NCI-H1048 (cell line): Measurements from ENCODE around the gene CCNT1.
A peak's percentile ranks its signal among the peaks of the same experiment; 100 is the strongest.
"Not testable (repeated sequence)": the region's sequence is repeated elsewhere in the genome, so short reads cannot be mapped to it uniquely, and the experiment has no call there.

Experiments
- DNase-seq: peaks from one replicate; lab custom pipeline; 2025; lab: John Stamatoyannopoulos, UW

Gene CCNT1

DNA sequence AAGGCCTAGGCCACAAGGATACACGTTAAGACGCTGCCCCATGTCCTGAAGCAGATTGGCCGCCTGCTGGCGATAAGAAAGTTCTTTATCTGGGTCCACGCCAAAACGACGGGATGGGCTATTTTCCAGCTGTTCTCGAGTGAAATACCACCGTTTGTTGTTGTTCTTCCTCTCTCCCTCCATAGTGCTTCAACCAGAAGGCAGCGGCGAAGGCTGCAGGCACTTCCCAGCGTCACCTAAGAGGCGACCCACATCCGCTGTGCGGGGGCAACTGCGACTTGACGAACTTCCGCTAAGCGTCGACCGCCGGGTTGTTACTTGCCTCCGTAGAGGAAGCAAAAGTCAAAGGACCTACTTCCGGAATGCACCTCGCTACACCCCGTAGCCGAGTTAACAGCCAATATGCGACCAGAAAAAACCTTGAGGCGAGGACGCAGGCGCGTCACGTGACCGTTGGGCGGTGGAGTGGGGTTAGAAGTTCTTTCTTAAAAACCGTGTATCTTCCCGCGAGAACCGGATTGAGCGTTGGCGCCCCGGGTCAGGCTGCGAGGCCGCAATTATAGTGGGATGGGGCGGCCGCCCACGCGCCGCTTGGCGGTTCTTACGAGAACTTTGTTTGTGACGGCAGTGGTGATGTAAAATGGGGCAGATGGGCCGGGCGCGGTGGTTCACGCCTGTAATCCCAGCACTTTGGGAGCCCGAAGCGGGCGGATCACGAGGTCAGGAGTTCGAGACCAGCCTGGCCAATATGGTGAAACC, at the start of gene CCNT1:
Gene CCNT1, minus strand, starts transcription at position 215 of the 759 bp plus-strand sequence. Its CDS starts 32 bp downstream, at position 183.
- DNase-seq: peak; percentile 99

DNA sequence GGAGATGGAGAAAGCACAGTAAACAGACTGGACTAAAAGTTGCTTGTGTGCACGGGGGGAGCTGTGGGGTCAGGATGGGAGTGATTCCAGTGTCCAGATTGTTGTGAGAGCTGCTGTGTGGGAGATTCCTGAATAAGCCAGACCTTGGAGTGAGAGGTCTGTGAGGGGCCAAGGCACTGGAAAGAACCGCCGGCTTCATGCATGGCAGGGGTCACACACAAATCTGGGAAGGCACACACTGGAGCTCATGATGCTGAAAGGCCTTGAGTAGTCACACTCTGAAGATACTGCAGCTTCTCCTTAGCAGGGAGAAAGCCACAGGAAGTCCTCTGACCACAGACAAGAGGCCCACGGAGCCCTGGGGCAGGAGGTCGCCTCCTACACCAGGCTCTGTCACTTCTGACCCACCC, 49.3 kb upstream of the CCNT1 start:
- DNase-seq: no peak

DNA sequence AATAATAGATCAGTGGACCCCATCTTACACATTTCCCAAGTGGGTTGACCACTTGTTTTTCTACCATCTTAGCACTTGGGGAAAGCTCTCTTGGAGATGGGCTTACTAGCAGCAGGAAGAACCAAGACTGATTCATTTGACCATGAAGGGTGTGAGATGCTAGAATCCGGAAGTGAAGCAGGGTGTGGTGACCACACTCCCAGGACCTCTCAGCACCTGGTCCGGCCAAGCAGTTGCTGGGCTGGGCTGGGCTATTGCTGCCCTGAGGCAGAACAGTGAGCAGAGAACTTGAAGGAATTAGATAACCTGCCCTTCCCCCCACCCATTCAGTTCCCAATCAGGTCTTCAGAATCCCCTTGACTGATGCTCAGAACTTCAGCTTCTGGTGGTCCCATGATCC, 48.0 kb upstream of the CCNT1 start:
- DNase-seq: no peak

DNA sequence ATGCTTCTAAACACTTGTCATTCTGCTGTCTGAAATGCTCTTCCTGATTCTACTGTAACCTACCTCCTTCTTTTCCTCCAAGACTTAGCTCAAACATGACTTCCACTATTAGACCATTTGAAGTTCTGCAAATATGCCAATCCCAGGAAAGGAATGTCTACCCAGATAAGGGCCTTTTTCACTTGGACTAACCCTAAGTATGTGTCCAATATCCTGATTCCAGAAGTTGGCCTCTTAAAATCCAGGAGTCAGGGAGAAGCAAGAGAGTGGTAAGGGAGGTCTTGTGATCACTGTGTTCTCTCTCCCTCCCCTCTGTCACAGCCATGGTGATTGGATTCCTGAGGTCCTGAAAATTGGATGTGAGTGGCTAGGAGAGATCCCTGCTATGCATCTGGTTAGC, 42.2 kb upstream of the CCNT1 start:
- no peak for DNase-seq

DNA sequence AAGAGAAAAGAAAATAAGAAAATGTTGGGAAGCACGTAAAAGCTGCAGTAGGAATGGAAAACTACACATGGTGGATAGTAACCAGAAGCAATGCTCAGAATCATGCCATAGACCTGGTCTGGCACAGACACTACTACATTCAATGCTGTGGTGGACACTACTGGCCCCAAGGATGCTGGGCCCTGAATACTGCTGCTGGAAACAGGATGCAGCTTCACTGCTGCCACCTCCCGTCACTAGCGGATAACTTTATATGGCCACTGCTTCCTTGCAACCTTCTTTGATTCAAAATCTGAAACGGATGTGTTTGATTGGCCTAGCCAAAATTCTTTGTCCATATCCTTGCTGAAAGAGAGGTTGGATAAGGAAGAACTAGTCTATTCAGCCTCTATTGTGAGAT, 41.7 kb upstream of the CCNT1 start:
- no peak for DNase-seq

DNA sequence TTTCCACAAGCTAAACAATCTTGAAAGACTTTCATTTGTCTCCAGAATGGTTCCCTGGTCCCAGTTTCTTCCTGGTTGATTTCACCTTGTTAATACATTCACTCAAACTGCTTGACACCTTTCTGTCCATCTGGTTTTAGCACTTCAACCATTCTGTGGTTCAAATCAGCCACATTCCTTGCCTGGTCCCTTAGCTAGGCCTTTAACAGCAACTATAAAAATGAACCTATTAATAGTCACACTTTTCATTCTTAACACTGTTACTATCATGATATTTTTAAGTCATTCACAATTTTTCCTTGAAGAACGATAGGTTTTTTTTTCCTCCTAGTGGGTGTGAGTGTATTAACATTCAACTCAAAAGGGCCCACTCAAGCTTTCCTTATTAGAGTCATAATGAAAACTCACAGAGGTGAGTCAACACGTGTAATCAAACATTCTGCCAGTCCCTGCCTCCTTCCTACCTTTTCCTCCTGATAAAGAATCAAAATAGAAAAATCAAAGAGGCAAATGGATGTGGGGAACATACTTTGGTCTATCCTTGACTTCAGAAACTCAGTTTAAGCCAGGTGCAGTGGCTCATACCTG, 34.4 kb upstream of the CCNT1 start:
- DNase-seq: no peak

DNA sequence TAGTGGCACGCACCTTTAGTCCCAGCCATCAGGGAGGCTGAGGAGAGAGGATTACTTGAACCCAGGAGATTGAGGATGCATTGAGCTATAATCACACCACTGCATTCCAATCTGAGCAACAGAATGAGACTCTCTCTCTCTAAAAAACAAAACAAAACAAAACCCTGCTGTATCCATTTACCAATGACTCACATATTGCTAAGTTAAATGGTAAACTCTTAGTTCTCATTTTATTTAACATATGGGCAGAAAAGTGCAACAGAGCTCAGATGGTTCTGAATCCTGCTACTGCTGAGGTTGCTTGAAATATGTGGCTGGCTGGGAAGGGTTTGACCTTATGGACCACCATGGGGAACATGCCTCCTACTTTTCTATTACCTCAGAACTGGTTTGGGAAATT, 33.7 kb upstream of the CCNT1 start:
- no peak for DNase-seq

DNA sequence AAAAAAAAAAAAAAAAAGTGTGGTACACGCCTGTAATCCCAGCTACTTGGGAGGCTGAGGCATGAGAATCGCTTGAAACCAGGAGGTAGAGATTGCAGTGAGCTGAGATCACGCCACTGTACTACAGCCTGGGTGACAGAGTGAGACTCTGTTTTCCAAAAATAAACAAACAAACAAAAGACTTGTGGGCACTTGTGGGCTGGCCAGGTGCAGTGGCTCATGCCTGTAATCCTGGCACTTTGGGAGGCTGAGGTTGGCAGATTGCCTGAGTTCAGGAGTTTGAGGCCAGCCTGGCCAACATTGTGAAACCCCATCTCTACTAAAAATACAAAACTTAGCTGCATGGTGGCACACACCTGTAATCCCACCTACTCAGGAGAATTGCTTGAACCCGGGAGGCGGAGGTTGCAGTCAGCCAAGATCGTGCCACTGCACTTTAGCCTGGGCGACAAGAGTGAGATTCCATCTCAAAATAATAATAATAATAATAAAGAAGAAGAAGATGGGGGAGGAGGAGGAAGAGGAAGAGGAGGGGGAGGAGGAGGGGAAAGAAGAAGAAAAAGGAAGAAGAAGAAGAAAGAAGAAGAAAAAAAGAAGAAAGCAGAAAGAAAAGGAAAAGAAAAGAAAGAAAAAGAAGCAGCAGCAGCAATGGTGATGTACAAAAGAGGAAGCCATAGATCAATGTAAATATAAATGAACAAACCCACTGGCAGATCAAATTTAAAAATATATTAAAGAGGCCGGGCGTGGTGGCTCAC, 27.9 kb upstream of the CCNT1 start:
- DNase-seq: no peak

DNA sequence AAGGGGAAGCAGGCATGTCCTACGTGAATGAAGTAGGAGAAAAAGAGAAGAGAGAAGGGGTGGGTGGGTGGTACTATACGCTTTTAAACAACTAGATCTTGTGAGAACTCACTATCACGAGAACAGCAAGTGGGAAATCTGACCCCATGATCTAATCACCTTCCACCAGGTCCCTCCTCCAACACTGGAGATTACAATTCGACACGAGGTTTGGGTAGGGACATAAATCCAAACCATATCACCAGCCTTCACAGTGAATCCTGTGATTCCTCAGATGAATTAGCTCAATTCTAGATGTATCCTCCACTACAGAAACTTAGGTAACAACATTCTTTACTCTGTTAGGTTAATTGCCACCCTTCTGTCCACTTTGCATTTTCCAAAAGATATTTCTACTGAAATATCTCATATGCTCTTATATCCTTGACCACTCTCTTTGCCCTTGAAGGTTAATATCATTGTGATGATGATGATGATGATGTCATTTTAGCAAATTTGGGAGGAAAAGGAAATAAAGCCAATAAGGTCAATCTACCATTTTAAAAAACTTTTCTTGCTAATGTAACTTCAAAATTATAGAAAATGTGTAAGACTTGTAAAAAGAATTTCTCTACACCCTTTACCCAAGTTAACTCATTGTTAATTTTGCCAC, 23.2 kb upstream of the CCNT1 start:
- no peak for DNase-seq

DNA sequence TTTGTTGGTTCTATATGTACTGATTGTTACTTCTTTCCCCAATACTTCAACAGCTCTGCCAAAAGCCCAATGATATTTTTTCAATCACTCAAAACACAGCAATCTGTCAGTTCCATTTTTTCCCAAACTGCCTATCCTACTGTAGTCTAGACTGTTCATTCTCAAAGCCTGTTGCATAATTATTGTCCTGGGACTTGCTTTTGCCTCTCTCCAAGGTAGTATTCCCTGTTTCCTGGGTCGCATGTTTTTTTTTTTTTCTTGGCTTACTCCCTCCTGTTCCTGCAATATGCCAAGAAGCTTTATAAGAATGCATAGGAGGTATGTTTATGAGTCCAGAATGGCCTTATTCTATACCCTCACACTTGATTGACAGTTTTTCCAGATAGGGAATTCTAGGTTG, 19.9 kb upstream of the CCNT1 start:
- DNase-seq: no peak

DNA sequence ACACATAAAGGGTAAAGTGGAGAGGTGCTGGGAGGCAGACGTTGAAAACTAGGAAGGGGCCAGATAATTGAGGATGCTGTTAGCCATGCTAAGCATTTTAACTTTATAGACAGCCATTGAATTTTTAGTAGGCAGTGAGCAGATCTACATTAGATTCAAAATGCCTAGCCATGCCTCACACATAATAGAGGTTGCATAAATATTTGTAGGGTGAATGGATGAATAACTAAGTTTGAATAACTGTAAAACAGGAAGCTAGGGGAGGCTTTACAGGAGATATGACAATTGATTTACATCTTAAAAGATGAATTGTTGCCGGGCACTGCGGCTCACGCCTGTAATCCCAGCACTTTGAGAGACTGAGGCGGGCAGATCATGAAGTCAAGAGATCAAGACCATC, 12.3 kb upstream of the CCNT1 start:
- no peak for DNase-seq

DNA sequence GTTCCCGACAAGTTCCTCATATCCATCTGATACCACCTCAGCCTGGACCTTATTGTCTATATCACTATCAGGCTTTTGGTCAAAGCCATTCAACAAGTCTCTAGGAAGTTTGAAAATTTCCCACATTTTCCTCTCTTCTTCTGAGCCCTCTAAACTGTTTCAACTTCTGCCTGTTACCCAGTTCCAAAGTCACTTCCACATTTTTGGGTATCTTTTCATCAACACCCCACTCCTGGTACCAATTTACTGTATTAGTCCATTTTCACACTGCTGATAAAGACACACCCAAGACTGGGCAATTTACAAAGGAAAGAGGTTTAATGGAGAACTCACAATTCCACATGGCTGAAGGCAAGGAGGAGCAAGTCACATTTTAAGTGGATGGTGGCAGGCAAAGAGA, 4.2 kb upstream of the CCNT1 start:
- DNase-seq: not testable (repeated sequence)

DNA sequence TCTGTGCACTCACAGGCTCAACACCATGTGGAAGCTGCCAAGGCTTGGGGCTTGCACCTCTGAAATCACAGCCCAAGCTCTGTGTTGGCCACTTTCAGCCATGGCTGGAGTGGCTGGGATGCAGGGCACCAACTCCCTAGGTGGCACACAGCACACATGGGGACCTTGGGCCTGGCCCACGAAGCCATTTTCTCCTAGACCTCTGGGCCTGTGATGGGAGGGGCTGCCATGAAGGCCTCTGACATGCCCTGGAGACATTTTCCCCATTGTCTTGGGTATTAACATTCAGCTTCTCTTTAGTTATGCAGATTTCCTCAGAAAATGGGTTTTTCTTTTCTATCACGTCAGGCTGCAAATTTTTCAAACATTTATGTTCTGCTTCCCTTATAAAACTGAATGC, 3.7 kb upstream of the CCNT1 start:
- not testable (repeated sequence) for DNase-seq

DNA sequence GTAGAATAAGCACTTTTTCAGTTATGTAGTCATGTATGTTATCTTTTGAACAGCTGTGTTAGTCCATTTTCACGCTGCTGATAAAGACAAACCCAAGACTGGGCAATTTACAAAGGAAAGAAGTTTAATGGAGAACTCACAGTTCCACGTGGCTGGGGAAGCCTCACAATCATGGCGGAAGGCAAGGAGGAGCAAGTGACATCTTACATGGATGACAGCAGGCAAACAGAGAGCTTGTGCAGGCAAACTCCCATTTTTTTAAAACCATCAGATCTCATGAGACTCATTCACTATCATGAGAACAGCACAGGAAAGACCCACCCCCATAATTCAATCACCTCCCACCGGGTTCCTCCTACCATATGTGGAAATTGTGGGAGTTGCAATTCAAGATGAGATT, 2.5 kb upstream of the CCNT1 start:
- DNase-seq: not testable (repeated sequence)

DNA sequence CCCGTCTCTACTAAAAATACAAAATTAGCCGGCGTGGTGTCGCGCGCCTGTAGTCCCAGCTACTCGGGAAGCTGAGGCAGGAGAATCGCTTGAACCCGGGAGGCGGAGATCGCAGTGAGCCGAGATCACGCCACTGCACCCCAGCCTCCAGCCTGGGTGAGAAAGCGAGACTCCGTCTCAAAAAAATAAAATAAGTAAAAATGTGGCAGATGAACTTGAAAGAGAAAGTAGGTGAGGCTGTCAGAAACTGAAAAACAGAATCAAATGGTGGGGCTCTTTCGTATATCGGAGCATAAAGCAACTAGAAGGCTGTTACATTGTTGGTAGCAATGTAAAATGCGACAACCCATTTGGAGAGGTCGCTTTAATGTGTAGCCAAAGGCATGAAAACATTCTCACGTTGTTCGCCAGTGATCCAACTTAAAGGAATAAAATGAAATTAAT, 767 bp upstream of the CCNT1 start:
- no peak for DNase-seq

DNA sequence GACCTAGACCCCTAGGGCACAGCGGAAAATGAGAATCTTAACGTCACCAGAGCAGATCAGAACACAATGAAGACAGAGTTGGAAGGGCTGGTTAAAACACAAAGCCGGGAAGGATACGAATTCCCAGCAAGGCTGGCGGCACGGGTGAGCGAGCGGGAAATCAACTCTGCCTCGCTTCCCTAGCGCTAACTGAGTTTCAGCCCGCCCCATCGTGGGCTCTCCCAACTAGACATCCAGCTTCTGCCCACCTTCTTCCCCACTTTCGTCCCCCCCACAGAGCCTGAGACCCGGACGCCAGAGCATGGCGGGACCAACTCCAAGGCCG, 377 bp downstream of the CCNT1 start:
- no peak for DNase-seq

DNA sequence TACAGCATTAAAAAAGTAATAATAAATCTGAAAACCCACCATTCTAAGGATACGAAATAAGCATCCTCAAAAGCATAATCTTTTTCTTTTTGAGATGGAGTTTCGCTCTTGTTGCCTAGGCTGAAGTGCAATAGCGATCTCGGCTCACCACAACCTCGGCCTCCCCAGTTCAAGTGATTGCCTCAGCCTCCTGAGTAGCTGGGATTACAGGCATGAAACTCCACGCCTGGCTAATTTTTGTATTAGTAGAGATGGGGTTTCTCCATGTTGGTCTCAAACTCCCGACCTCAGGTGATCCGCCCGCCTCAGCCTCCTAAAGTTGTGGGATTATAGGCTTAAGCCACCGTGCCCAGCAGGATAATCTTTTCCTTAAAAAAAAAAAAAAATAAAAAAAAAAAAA, 4.3 kb downstream of the CCNT1 start:
- no peak for DNase-seq

DNA sequence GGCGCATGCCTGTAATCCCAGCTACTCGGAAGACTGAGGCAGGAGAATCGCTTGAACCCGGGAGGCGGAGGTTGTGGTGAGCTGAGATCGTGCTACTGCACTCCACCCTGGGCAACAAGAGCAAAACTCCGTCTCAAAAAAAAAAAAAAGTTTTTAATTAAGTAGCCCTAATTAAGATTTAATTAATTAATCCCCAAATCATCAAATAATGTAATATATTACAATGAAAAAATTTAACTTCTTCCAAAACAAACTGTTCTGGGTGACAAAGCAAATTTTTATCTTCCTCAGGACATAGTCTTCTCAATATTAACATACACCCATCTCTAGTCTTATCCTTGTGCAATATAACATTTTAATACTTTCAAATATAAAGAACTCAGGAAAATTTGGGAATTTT, 17.7 kb downstream of the CCNT1 start:
- not testable (repeated sequence) for DNase-seq

DNA sequence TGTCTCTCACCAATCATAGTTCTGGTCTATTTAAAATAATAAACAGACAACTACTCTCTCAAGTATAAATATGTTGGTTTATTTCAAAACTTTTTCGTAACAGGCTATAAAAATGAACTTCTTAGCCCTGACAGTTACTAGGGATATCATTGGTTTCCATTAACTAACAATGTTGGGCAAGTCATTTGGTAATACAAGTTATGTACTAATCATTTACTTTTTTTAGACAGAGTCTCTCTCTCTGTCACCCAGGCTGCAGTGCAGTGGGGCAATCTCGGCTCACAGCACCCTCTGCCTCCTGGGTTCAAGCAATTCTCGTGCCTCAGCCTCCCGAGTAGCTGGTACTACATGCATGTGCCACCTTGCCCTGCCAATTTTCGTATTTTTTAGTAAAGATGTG, 19.9 kb downstream of the CCNT1 start:
- DNase-seq: no peak

DNA sequence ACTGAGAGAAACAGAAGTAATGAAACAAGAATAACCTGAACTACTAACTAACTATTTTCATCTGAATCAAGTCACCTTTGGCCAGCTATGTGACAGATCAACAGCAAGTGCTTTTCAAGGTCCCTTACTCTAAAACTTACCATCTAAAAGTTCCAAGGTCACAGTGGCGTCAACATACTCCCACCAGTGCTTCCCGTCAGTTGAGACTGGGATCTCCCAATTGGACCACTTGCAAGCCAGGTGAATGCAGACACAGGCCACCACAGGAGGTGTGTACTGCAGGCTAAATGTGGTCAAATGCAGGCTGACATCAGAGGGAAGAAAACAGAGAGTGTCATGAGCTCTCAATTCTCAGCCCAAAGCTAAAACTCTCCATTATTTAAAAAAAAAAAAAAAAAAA, 20.6 kb downstream of the CCNT1 start:
- DNase-seq: no peak

DNA sequence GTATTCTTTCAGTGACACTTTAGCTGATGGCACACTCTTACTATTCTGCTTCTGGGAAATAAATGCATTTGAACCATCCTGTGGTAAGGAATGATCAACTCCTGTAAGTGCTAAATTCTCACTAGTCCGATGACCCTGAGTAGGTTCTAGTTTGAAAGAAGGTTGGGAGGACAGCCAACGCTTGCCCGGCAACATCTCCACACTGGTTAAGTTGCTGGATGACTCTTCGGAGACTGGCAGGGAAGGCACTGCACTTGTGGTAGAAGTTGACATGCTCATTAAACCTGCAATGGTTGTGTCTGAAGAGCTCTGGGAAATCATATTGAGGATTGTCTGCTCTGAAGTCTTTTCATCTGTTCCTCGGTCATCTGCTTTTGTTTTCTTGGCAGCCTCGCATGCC, 22.5 kb downstream of the CCNT1 start:
- no peak for DNase-seq

DNA sequence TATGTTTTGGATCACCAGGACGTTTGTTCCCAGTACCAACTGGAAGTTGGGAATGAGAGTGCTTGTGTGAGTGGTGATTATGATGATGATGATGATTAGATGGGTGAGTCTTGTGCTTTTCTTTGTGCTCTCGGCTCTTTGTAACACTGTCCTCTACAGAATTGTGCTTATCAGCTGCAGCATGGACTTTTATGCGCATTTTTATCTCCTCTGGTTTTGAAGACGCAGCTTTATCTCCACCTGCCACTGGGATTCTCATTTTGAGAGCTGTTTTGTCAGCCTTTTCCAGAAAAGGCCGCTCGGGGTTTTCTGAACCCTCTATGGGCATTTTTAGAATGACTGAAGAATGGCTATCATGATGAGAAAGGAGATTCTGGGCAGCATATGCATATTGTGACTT, 22.9 kb downstream of the CCNT1 start:
- DNase-seq: no peak
